ENCODE data around the gene TFIP11.
A peak's percentile ranks its signal among the peaks of the same experiment; 100 is the strongest.

TFIP11 gene

DNA sequence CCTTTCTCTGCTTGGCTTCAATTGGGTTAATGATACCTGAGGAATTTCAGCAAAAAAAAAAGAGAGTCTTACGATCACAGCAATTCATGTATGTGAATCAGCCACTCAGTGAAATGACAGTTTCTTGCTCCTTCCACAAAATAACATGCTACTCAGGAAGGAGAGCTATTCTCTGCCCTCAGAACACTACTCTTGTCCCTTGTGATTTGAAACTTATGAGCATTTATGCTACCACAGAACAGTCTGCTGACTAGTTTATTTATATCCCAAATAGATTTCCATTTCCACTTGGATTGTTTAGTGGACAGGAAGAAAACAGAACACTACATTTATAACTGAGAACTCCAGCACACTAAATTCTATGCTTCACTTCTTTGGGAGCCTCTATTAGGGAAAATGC, 8.5 kb downstream of the TFIP11 start:
- DNase-seq (ENCODE audit: low read depth in 2 of 2) = no peak

DNA sequence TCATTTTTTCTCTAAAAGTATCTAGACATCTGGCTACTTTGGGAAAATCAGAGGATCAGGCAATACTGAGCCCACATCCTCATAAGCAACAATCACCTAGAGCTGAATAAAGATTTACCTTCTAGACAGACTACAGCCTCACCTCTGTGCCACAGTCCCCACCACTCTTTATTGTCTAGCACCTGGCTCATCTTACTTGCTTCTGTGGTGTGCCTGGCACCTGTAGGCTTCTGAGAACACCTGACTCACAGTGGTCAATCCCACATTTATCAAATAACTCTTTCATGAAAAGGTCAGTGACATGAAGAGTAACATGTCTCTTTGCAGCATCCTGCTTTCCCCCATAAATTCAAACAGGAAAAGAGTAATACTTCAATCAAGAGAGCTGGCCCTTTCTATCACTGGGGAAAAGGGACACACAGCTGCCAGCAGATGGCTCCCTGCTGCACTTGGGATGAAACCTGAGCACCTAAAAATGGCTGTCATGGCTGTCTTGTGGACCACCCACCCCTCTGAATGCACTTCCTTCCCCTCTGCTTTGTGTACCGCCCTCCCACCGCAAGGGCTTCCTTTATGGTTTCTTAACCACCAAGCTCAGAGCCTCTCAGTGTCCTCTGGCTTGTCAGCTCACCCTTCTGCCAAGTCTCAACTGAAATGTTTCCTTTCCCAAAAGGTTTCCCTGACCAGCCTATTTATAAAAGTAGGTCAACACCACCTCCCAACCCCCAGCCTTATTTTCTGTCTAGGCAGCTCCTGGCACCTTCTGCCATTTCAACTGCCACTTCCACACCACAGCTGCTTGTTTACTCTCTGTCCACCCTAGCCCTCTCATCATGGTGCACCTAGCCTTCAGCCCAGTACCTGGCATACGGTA, 9.3 kb downstream of the TFIP11 start:
- DNase-seq (ENCODE audit: low read depth in 2 of 2) = peak in 1 of 2 donors; percentile 38

DNA sequence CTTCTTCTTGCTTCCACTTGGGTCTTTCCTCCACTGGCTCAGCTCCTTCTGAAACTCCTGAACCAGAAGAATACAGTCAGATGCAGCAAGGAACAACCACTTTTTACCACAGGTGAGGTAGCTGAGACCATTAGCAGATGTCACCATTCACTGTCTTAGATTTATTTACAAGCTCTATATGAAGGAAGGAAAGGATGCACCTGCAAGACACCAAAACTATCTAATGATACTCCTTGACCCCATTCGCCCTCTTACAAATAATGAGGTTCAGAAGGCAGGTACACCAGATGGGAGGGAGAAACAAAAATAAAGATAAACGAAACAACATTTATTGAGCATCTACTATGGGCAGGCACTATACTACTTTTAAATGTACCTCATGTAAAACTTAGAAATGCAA, 10.3 kb downstream of the TFIP11 start:
- no peak for DNase-seq (ENCODE audit: low read depth in 2 of 2)

DNA sequence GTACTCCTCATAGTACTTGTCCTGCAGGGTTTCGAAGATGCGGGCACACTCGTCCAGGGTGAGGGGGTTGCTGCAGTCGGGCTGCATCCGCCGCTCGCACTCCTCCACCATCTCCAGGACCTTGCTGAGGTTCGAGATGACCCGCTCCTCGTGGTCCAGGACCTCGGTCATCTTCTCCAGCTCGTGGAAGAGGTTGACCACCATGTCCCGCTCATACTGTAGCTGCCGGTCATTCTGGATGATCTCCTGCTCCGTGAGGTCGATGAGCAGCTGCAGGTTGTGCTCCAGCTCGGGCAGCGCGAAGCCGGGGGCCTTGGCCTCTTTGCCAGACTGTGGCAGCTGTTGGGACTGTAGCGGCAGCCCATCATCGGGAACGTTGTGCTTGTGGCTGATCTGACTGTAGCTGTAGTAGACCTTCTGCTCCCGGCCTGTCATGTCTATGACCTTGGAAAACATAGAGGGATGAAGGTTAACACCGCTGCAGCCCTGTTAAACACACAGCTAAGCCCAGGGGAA, 13.0 kb downstream of the TFIP11 start:
- no peak for DNase-seq (ENCODE audit: low read depth in 2 of 2)

DNA sequence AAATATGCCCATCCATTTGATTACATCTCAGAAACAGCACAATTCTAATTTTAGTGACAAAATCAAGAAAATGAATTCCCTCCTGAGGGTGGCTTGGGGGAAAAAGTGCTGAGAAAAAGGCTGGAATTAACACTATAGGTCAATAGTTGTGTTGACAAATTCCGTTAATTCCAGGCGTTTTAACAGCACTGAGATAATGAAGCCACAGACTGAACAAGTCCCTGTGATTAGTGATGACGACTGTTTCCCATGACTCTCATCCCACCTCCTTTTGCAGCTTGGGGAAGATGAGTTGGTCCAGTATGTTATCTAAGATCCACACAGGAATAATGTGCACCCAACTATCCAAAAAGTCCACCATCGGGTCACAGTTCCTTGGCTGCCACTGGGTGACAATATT, 15.8 kb downstream of the TFIP11 start:
- DNase-seq (ENCODE audit: low read depth in 2 of 2) = no peak

DNA sequence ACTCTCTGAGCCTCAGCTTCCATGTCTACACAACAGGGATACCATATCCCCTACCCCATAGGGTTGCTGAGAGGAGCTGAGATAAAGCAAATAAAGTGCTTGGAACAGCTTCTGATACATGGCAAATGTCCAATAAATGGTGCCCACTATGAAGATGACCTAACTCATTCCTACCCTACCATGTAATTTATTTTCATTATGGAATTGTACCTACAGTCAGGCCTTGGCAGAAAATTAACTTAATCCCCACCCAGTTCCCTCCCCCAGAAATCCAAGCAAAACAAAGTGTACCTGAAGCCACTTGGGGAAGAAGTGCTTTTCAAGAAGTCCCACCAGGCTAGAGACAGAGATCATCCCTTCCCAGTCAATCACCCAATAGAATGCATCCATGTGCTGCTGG, 17.8 kb downstream of the TFIP11 start:
- no peak for DNase-seq (ENCODE audit: low read depth in 2 of 2)

DNA sequence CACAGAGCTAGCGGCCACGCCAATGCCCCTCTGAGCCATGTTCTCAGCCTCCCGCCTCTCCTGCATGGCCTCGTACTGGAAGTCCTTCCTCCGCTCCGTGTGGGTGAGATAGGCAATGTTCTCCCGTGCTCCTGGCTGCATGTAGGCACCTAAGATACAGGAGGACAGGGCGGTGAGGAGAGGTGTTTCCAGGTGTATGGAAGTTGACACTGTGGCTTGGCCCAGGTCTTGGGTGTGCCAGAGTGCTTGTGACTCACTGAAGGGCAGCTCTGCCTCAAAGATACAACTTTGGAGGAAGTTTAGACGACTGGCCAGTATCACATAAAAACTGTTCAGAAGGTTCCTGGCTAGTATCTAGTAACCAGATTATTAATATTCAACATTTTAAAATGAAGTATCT, 20.1 kb downstream of the TFIP11 start:
- DNase-seq (ENCODE audit: low read depth in 2 of 2) = no peak

- DNase-seq (ENCODE audit: low read depth in 2 of 2) = no peak
These were observed 22.7 kb downstream of the TFIP11 start for GRCh38 chr22:26489447-26490036.

DNA sequence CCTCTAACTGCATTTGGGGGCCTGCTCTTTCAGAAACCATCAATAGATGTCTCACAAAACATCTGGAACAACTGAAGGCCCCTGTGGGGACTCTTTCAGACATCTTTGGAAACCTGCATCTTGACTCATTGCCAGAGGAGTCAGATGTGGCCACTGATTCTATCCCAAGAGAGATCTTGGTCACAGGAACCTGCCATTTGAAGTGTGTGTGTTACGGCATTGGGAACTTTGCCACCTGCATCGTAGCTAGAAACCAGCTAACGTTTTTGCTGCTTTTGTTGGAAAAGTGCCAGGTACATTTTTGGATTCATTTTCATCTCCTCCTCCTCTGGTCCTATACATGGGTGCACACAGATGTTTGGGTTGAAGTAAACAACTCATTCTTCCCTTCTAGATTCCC, 24.3 kb downstream of the TFIP11 start:
- DNase-seq (ENCODE audit: low read depth in 2 of 2) = no peak

DNA sequence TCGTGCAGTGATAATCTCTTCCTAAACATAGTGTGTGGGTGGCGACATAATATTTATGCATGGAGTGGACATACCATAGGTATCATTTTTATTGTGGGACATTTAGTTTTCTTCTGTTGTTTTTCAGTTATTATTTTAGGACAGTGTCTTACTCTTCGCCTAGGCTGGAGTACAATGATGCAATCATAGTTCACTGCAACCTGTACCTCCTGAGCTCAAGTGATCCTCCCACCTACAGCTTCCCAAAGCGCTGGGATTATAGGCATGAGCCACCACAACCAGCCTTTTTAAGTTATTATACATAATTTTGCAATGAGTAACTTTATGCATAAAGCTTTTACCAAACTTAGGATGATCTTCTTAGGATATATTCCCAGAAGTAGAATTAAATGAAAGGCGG, 25.9 kb downstream of the TFIP11 start:
- DNase-seq (ENCODE audit: low read depth in 2 of 2) = no peak

DNA sequence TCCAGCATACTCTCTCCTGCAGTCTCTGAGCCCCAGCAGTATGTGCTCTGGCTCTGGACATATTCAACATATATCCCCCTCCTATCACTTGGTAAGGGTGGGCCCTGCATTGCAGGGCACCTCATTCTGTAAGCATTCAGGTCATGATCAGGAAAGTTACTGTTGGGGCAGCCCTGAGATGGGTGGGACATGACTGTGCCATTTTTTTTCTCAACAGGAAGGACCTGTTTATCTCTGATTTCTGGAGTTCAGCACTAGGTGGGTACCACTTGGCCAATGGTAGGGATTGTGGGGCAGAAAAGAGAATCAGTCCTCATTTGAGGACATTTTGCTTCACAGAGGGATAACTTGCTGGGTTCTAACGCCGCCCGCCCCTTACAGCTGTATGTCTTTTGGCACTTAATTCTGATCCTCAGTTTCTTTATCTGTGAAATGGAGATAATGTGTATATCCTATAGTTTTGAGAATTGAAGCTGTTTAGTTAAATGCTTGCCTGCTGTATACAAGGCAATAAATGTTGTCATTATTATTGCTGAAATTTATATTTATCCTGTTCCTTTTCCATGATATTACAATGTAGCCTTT, 26.4 kb downstream of the TFIP11 start:
- DNase-seq (ENCODE audit: low read depth in 2 of 2) = no peak

DNA sequence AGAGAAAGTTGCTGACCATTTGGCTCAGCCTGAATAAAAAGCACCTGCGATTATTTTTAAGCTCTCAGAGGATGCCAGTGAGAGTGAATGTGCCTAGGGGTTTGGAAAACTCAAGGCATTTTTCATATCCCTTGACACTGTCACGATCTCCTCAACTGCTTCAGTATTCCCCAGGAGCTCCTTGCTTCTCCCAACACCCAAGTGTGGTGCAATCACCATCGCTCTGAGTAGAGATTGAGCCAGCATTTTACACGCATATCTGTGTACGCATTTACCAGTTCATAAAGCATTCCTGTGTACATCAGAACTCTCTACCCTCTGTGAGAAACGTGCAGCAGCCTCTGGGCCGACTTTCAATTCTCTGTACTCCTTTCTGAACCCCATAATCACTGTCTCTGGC, 27.3 kb downstream of the TFIP11 start:
- DNase-seq (ENCODE audit: low read depth in 2 of 2) = no peak

GRCh38 chr22:26484360-26484706, 27.9 kb downstream of the TFIP11 start:
- no peak for DNase-seq (ENCODE audit: low read depth in 2 of 2)

DNA sequence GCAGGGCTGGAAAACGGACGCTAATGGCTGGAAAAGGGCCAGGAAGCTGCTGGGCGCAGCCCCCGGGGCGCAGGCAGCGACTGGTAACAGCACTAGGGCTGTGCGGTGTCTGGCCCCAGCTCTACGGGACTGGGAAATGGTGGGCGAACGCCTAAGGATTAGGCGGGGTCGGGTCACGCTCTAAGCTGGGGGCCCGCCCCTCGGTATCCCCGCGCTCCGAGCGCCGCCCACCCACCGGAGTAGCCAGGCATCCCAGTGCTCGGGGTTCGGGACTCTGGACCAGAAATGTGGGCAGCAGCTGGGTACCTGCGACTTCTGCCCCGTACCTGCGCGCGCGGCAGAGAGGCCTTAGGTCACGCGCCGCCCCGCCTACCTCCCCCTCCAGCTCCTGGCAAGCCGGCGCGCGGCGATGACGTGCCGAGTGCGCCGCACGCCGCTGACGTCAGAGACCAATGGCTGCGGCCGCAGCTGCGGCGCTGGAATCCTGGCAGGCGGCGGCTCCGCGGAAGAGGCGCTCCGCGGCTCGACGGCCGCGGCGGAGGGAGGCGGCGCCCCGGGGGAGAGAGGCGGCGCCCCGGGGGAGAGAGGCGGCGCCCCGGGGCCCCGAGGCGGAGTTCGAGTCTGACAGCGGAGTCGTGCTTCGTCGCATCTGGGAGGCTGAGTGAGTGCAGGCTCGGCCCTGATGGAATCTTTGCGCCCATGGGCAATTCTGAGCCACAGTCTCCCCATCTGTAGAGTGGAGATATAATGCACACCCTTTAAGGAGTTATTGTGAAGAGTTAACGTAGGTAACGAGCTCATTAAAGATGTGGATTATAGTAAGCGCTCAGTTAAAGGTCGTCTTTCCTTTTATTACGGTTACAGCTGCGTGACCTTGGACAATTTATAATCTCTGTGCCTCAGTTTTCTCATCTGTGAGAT, 28.6 kb downstream of the TFIP11 start, which contains the start of the genes HPS4 and SRRD:
HPS4 (minus strand) TSS at position 345 of the 921 bp plus-strand sequence. CDS start 2,021 bp downstream, outside the sequence.
SRRD (plus strand) TSS at position 439 of the 921 bp plus-strand sequence; CDS start at position 453, 14 bp downstream.
- peak; percentile 87 to 89 for DNase-seq (ENCODE audit: low read depth in 2 of 2)

DNA sequence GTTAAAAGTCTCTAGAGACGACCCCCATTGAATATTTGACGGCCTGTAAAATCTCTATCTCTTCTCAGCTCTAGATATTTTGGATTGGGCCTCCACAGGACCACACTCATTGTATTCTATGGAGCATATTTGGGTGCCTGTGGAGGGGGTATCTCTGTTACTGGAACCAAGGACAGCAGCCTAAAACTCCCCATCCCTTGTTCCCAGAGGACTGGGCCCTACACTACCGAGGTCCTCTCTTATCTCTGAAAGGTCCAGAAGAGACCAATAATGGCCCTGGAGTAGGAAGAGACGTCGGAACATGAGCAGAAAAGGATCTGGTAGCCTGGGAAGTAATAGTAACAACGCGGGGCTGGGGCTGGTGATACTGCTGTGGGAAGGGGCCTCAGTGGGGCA, 29.2 kb downstream of the TFIP11 start:
- no peak for DNase-seq (ENCODE audit: low read depth in 2 of 2)

DNA sequence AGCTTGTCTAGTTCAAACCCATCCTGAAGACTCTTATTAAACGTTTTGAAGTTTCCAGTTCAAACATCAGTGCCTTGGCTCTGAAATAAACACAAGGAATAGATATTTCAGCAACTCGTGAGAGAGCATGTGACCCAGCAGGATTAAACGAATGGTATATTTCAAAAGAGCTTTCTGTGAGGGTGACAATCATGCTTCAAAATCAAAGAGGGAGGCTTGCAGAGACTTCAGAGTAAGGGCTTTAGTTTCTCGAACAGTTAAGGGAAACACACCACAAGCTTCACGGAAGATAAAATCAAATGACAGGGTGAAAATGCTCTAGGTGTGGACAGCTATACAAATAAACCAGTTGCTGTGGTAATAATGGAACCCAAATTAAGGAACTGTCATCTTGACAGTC, 30.1 kb downstream of the TFIP11 start:
- DNase-seq (ENCODE audit: low read depth in 2 of 2) = no peak

GRCh38 chr22:26481694-26482093, 30.6 kb downstream of the TFIP11 start:
- no peak for DNase-seq (ENCODE audit: low read depth in 2 of 2)

DNA sequence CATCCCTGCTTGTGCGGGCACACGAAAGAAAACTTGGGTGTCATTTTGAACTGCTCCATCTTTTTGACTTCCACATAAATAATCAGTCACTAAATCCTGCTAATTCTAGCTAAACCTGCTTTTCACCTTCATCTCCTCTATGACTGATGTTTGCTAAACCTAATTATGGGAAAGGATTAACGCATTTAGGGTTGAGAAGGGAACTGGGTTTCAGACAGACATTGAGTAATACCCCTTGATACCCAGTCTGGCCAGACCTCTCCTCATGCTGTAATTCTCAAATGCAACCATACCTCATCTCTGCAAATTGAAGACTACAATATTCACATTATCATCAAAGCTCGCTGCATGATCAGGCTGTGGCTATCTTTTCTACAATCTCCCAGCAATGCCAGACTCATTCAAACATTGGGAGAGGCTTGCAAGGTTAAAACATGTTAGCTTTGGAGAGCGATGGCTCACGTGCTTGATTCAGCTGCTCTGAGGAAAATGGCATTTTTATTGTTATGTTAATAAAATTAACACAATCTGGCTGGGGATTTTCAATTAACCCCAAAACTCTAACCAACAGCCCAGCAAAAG, 31.1 kb downstream of the TFIP11 start:
- no peak for DNase-seq (ENCODE audit: low read depth in 2 of 2)

DNA sequence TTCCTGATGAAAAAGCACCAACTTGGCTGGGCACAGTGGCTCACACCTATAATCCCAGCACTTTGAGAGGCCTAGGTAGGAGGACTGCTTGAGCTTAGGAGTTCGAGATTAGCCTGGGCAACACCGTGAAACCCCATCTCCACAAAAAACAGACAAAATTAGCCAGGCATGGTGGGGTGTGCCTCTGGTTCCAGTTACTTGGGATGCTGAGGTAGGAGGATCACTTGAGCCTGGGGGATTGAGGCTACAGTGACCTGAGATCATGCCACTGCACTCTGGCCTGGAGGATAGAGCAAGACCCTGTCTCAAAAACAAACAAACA, 31.7 kb downstream of the TFIP11 start:
- DNase-seq (ENCODE audit: low read depth in 2 of 2) = no peak

GRCh38 chr22:26479792-26480610, 32.3 kb downstream of the TFIP11 start:
- no peak for DNase-seq (ENCODE audit: low read depth in 2 of 2)
